GM10248 (cell line): ENCODE measurements around the gene HELZ2.

Experiments
- CTCF ChIA-PET: fragments of 300-600 bp; sonication (Branson Sonifier 250); formaldehyde crosslinking; extraction: SDS; loops from one replicate; lab custom pipeline; 2021; ENCODE audit warnings: antibody characterized with exemption; lab: Yijun Ruan, JAX
- POLR2A ChIA-PET: fragments of 350-650 bp; sonication (Branson Sonifier 250); formaldehyde crosslinking; extraction: SDS; loops from one replicate; lab custom pipeline; 2020; ENCODE audit warnings: antibody characterized with exemption; lab: Yijun Ruan, JAX
- DNase-seq: peaks from one replicate; pipeline ENCODE4 v3.0.0; 2012; ENCODE audit errors: extremely low spot score
- CTCF ChIP-seq: IDR thresholded peaks from 2 replicates; pipeline ENCODE4 v1.5.1; 2012; ENCODE audit warnings: mild to moderate bottlenecking, low read depth; ENCODE audit errors: extremely low read depth, missing control alignments, control extremely low read depth

The HELZ2 gene

GRCh38 chr20:63597651-63598478, 23.8 kb upstream of the HELZ2 start:
- ChIA-PET CTCF (interaction anchor here (0.8 kb wide), 2 partner anchors 9 to 44 kb away, joined by 3 read pairs; no protein-coding TSS in a partner anchor), POLR2A (no interaction called here)
- DNase-seq = no peak
- TF ChIP-seq CTCF = no peak

GRCh38 chr20:63596423-63596822, 22.4 kb upstream of the HELZ2 start:
- DNase-seq = no peak
- ChIA-PET POLR2A (no interaction called here), CTCF (interaction anchor here (1.6 kb wide), 2 partner anchors 17 to 59 kb away, joined by 3 read pairs; no protein-coding TSS in a partner anchor)
- no peak for TF ChIP-seq CTCF

- TF ChIP-seq CTCF = no peak
- ChIA-PET POLR2A (no interaction called here), CTCF (interaction anchor here (1.0 to 1.6 kb wide), 3 partner anchors 18 to 58 kb away, joined by 3 read pairs; no protein-coding TSS in a partner anchor)
- DNase-seq = no peak
These were observed 21.5 kb upstream of the HELZ2 start for GRCh38 chr20:63595416-63596127.

GRCh38 chr20:63594043-63594561, 20.1 kb upstream of the HELZ2 start:
- CTCF ChIA-PET = interaction anchor here (1.0 to 1.8 kb wide), 2 partner anchors 13 to 71 kb away, joined by 3 to 4 read pairs; no protein-coding TSS in a partner anchor
- DNase-seq = no peak
- no peak for TF ChIP-seq CTCF
- POLR2A ChIA-PET = no interaction called here

- ChIA-PET POLR2A (no interaction called here), CTCF (interaction anchor here (1.4 kb wide), 1 partner anchor 12 kb away, joined by 3 read pairs; no protein-coding TSS in a partner anchor)
- DNase-seq = no peak
- no peak for TF ChIP-seq CTCF
These were observed 18.6 kb upstream of the HELZ2 start for GRCh38 chr20:63592661-63593060.

GRCh38 chr20:63591786-63592355, 17.8 kb upstream of the HELZ2 start:
- ChIA-PET CTCF (interaction anchor here (1.4 kb wide), 1 partner anchor 13 kb away, joined by 3 read pairs; no protein-coding TSS in a partner anchor), POLR2A (no interaction called here)
- no peak for TF ChIP-seq CTCF
- no peak for DNase-seq
